HepG2 (cell line): Measurements from ENCODE around the gene AGRP. TPM values are rescaled to one million over a fixed set of nuclear protein-coding genes. Genes with fewer than 3 reads are reported as not detected.

Source experiments
- ATAC-seq: fragments of 200-7000 bp; cut with Tn5 transposase; 3 replicates; pipeline ENCODE4 v1.9.1; 2020; ENCODE audit warnings: mild to moderate bottlenecking, moderate library complexity
- BruUV-seq: library from RNA; stranded (reverse); fragments of 400-500 nt; replicated peaks from 2 replicates; lab custom pipeline; 2021; lab: Mats Ljungman, UMichigan
- CTCF ChIA-PET: fragments of 300-600 bp; formaldehyde crosslinking; extraction: SDS; loops from one replicate; lab custom pipeline; 2021; ENCODE audit warnings: low total read pairs, inconsistent platforms, low intra/inter-chr PET ratio; lab: Yijun Ruan, JAX
- POLR2A ChIA-PET: fragments of 350-600 bp; sonication (Branson Sonifier 250); formaldehyde crosslinking; loops from one replicate; lab custom pipeline; 2020; ENCODE audit warnings: antibody characterized with exemption, inconsistent platforms; lab: Yijun Ruan, JAX
- DNase-seq: peaks from one replicate; pipeline ENCODE4 v3.0.0-alpha.2; 2015; ENCODE audit warnings: low spot score
- FAIRE-seq: peaks from 3 replicates; lab custom pipeline; 2011; peaks lifted over from hg19 to GRCh38; lab: Jason Lieb, UNC
- H2AFZ ChIP-seq: one replicate; pipeline ENCODE4 v1.6.1; 2011; ENCODE audit warnings: low read length, inconsistent platforms
- H3K27ac ChIP-seq: fragments of 300-600 bp; 3 replicates; pipeline ENCODE4 v1.8.0; 2011; ENCODE audit warnings: mixed run types, mild to moderate bottlenecking, mixed read lengths, low read length, inconsistent platforms; ENCODE audit not compliant: insufficient read depth; ENCODE audit errors: extremely low read length
- H3K27me3 ChIP-seq, 2 experiments: fragments of 200-600 bp in 1 of 2; 2 replicates in 1 of 2; 3 replicates in 1 of 2; pipeline versions ENCODE4 v1.6.0 to v1.8.0; 2011; ENCODE audit warnings: low read length in 2 of 2, mild to moderate bottlenecking in 2 of 2, moderate library complexity in 2 of 2, inconsistent platforms in 1 of 2; ENCODE audit not compliant: insufficient read depth in 2 of 2, control insufficient read depth in 1 of 2
- H3K36me3 ChIP-seq, 2 experiments: fragments of 200-600 bp in 1 of 2; replicated peaks in 1 of 2; 2 replicates in 1 of 2; 3 replicates in 1 of 2; pipeline versions ENCODE4 v1.5.1 to v1.8.0; 2011; ENCODE audit warnings: low read length in 2 of 2, inconsistent platforms in 1 of 2; ENCODE audit not compliant: insufficient read depth in 2 of 2, control insufficient read depth in 1 of 2
- H3K4me1 ChIP-seq: 2 replicates; pipeline ENCODE4 v1.5.1; 2012; ENCODE audit warnings: low read length, inconsistent platforms; ENCODE audit not compliant: insufficient read depth
- H3K4me2 ChIP-seq: 2 replicates; pipeline ENCODE4 v1.6.0; 2011; ENCODE audit warnings: low read depth, low read length, inconsistent platforms
- H3K4me3 ChIP-seq, 3 experiments: fragments of 200-600 bp in 1 of 3; sonication (generic), shearing (Covaris generic) in 1 of 3; replicated peaks in 1 of 3; 2 replicates each; pipeline ENCODE4 v1.5.1; 2011 to 2016; ENCODE audit warnings: low read length in 3 of 3, inconsistent platforms in 2 of 3, low read depth in 2 of 3, mild to moderate bottlenecking in 2 of 3, control low read depth in 1 of 3, mixed read lengths in 1 of 3; ENCODE audit not compliant: insufficient read depth in 1 of 3
- H3K79me2 ChIP-seq: one replicate; pipeline ENCODE4 v1.6.1; 2011; ENCODE audit warnings: low read length, inconsistent platforms; ENCODE audit not compliant: insufficient read depth
- H3K9ac ChIP-seq: 2 replicates; pipeline ENCODE4 v1.6.0; 2011; ENCODE audit warnings: mild to moderate bottlenecking, low read depth, low read length, inconsistent platforms; ENCODE audit not compliant: insufficient read depth
- H3K9me3 ChIP-seq: 2 replicates; pipeline ENCODE4 v1.5.1; 2012; ENCODE audit warnings: mild to moderate bottlenecking, low read length
- H4K20me1 ChIP-seq: 2 replicates; pipeline ENCODE4 v1.6.0; 2011; ENCODE audit warnings: inconsistent platforms, mild to moderate bottlenecking, low read length, moderate library complexity; ENCODE audit not compliant: insufficient read depth
- HOXA5 ChIP-seq: sonication (generic); formaldehyde crosslinking; IDR thresholded peaks from 2 replicates; pipeline ENCODE4 v1.4.0; 2020; ENCODE audit warnings: missing genetic modification reagents
- RBM22 ChIP-seq: fragments of 200-400 bp; formaldehyde crosslinking; optimal IDR thresholded peaks from 2 replicates; pipeline ENCODE3; 2017; ENCODE audit warnings: mild to moderate bottlenecking, low read length, moderate library complexity
- SALL1 ChIP-seq: sonication (generic); formaldehyde crosslinking; IDR thresholded peaks from 2 replicates; pipeline ENCODE4 v1.8.0; 2022; ENCODE audit warnings: mild to moderate bottlenecking, missing genetic modification reagents
- ZSCAN25 ChIP-seq: sonication (generic); formaldehyde crosslinking; IDR thresholded peaks from 2 replicates; pipeline ENCODE4 v1.8.0; 2022; ENCODE audit warnings: mild to moderate bottlenecking, missing genetic modification reagents
- WGBS: methylation state at CpG from one replicate; pipeline ENCODE4 v1.1.6; 2017; ENCODE audit warnings: low lambda C conversion rate; 5-methylcytosine and 5-hydroxymethylcytosine counted together
- in situ Hi-C: cut with HindIII; loops from 2 replicates; pipeline ENCODE4 v1.10.0; 2017; ENCODE audit warnings: low pct_unique_long_range_greater_than_20kb; ENCODE audit not compliant: extremely low pct_ligation_motif_present
- intact Hi-C: fragments of 100-400 bp; cut with micrococcal nuclease; formaldehyde crosslinking; loops from one replicate; pipeline ENCODE4 v1.10.0; 2022; ENCODE audit not compliant: unreplicated experiment
- polyA plus RNA-seq, 8 experiments: library from polyadenylated mRNA; depleted of rRNA in 3 of 8; stranded (reverse) in 7 of 8; unstranded in 1 of 8; fragments of >200 nt; fragmentation: Illumina TruSeq in 4 of 8; extraction: Trizol in 4 of 8; gene quantifications; 2 replicates each; pipeline versions ENCODE4 v1.2.1 to v1.2.3, GENCODE V29; 2011 to 2016; ENCODE audit warnings: low read depth in 4 of 8, missing spikeins in 1 of 8, mixed read lengths in 1 of 8; ENCODE audit not compliant: insufficient read depth in 1 of 8
- total RNA-seq, 5 experiments: library from RNA; depleted of rRNA; stranded (reverse); fragments of >200 nt; fragmentation: Illumina TruSeq; extraction: Trizol; gene quantifications; 2 replicates each; pipeline ENCODE4 v1.2.3, GENCODE V29; 2016; ENCODE audit warnings: low read depth in 1 of 5

AGRP gene
- total and polyA plus RNA-seq, 2 of the 13 experiments (the other 11 are each of a cell fraction or from before 2014, with no cell fraction given) = not detected

DNA sequence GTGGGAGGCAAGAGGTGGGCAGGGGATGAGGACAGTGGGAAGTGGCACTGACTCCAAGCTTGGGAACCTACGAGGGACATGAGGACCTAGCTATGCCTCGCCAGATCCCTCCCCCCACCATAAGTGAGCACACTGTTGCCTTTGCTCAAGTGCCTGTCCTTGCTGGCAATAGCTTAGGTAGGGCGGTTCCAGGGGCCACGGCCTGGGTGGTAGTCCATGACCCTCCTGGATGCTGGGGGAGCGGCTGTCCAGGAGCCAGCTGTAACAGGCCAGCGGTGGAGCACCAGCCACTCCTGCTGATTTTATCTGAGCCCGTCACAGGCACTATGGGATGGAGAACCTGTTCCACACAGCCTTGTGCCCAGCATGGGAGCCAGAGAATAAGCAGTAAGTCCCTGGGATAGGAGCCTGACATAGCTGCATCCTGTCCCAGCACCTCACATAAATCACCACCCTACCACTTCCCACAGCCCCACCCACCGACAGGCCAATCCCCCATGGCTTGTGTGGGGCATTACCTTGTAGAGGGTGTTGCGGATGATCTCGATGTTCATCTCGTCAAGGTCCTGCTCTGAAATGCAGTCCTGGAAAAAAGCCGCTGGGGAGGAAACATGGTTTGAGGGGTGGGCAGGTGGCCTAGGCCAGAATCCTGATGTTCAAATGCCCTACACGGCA is 40.6 kb downstream of the AGRP start:
- in situ Hi-C loops = no loop called here
- ChIA-PET POLR2A (interaction anchor here (6.7 kb wide), 1 partner anchor 10 kb away, joined by 182 read pairs; the partner anchor contains the start of gene HSD11B2), CTCF (no interaction called here)

DNA sequence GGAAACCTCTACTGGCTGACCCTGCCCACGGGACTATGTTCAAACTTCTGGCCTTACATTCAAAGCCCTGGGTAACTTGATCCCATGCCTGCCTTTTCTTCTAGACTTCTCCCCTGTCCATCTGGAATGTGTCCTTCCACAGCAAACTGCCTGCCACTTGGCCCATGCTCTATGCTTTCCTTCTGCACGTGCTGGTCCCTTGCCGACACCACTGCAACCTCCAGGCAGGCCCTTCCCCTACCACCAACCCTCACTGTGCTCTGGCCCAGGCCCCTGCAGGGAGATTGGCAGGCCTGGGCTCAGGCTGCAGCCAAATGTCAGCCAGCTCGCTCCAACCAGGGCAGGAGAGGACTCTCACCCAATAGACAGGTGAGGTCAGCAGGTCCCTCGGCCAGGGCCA is 41.4 kb downstream of the AGRP start:
- WGBS = 96% methylated on average over 3 of the region's 5 CpGs

More for the DNA sequence above, 40.6 kb downstream of the AGRP start:
- Histone ChIP-seq H3K79me2 (no peaks in the 10 kb centered on the region), H3K9me3 (no peaks in the 10 kb centered on the region), H2AFZ (no peak overlapping the region), H3K4me3 (no peak overlapping the region), H3K4me1 (peaks cover 40% of the 10 kb centered on the region), H3K27me3 (no peaks in the 10 kb centered on the region), H3K36me3 (peaks cover 11 to 33% of the 10 kb centered on the region in 2 experiments; a peak in 4 of 5 replicates), H3K4me2 (no peak overlapping the region), H3K9ac (no peak overlapping the region), H3K27ac (no peak overlapping the region), H4K20me1 (no peaks in the 10 kb centered on the region)
- intact Hi-C loops = no loop called here
- no peak for ATAC-seq
- 97% methylated on average over 6 of the region's 13 CpGs for WGBS
- no peak for FAIRE-seq
- no peak for TF ChIP-seq HOXA5
- TF ChIP-seq SALL1 = no peak
- no TSS peak for BruUV-seq
- no peak for DNase-seq

More for the DNA sequence above, 41.4 kb downstream of the AGRP start:
- H3K79me2 ChIP-seq = no peaks in the 10 kb centered on the region
- BruUV-seq = no TSS peak
- no peak overlapping the region for H3K4me2 ChIP-seq
- ChIA-PET POLR2A (interaction anchor here (0.9 kb wide), 1 partner anchor 11 kb away, joined by 3 read pairs; the partner anchor contains the start of gene HSD11B2), CTCF (no interaction called here)
- H3K4me1 ChIP-seq = peaks cover 32% of the 10 kb centered on the region
- DNase-seq (no peak), ATAC-seq (no peak), FAIRE-seq (no peak)
- H3K4me3 ChIP-seq = no peak overlapping the region
- intact Hi-C loops (no loop called here), in situ Hi-C loops (no loop called here)
- H2AFZ ChIP-seq = no peak overlapping the region
- no peaks in the 10 kb centered on the region for H3K27me3 ChIP-seq
- peaks cover 13 to 36% of the 10 kb centered on the region in 2 experiments; a peak in 4 of 5 replicates for H3K36me3 ChIP-seq
- no peaks in the 10 kb centered on the region for H4K20me1 ChIP-seq
- TF ChIP-seq RBM22 (peak; percentile 12), ZSCAN25 (CRISPR knock-in tag) (no peak)
- no peak overlapping the region for H3K9ac ChIP-seq
- H3K27ac ChIP-seq = no peak overlapping the region
- H3K9me3 ChIP-seq = no peaks in the 10 kb centered on the region
